ENCODE measurements around the gene UNC13C. TPM values are rescaled to one million over a fixed set of nuclear protein-coding genes. Genes with fewer than 3 reads are reported as not detected.

UNC13C gene
- total and polyA plus RNA-seq, 10 of the 15 experiments (the other 5 are each of a cell fraction or from before 2014, with no cell fraction given) = 9.9 to 81.3 (median 25.0) TPM

DNA sequence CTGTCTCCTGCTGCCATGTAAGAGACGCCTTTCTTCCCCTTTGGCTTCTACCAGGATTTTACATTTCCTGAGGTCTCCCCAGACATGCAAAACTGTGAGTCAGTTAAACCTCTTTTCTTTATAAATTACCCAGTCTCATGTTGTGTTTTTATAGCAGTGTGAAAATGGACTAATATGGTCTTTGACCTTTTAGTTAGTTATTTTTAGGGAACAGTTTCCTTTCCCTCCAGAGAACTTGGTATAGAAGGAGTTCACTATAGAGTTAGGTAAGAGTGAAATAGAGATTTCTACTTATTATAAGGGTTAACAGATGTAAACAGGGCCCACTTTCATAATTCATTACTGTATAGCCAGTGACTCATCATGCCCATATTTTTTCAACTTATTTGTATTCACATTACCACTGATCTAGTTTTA is 170.9 kb downstream of the UNC13C start:
- Histone ChIP-seq H3K4me1 (ENCODE audit: control insufficient read depth, insufficient read depth, low read length) (no peaks in the 10 kb centered on the region), H4K20me1 (ENCODE audit: control insufficient read depth, insufficient read depth) (no peaks in the 10 kb centered on the region), H2AFZ (ENCODE audit: control insufficient read depth, low read depth, low read length) (no peak overlapping the region), H3K9me3 (replicated peaks; ENCODE audit: control insufficient read depth, insufficient read depth, low read length) (no peaks in the 10 kb centered on the region), H3K27ac (ENCODE audit: control insufficient read depth, insufficient read depth) (no peak overlapping the region), H3K4me2 (ENCODE audit: control insufficient read depth, insufficient read depth) (no peak overlapping the region), H3K36me3 (ENCODE audit: control insufficient read depth in 2 of 2, insufficient read depth in 2 of 2, low read length in 1 of 2) (no peaks in the 10 kb centered on the region), H3K4me3 (no peak overlapping the region), H3K79me2 (ENCODE audit: control insufficient read depth, insufficient read depth, low read length) (no peaks in the 10 kb centered on the region), H3K27me3 (replicated peaks in 1 of 2; ENCODE audit: control insufficient read depth in 2 of 2, insufficient read depth in 2 of 2, low read length in 1 of 2) (no peaks in the 10 kb centered on the region), H3K9ac (ENCODE audit: control insufficient read depth, insufficient read depth, low read length) (no peak overlapping the region)
- 0% methylated on average over 1 of the region's 1 CpG for WGBS (ENCODE audit: insufficient coverage, insufficient replicate concordance, low lambda C conversion rate, missing lambda C conversion rate)
- no peak for FAIRE-seq
- DNase-seq (ENCODE audit: low read depth, low spot score) = no peak
- BruUV-seq (replicated peaks) = no TSS peak
- intact Hi-C loops (cut with micrococcal nuclease; ENCODE audit: unreplicated experiment) (loop anchor here (5.0 to 10.0 kb wide), 2 partner anchors 174 to 353 kb away; partner anchors contain the start of gene UNC13C), in situ Hi-C loops (cut with MboI) (no loop called here)
- ChIA-PET POLR2A (no interaction called here), SMC1A (ENCODE audit: uncharacterized antibody, unreplicated experiment) (interaction anchor here (0.8 to 4.7 kb wide), 10 partner anchors 8 to 367 kb away, joined by 3 to 48 read pairs (median 8); no protein-coding TSS in a partner anchor), CTCF (interaction anchor here (3.1 kb wide), 1 partner anchor 67 kb away, joined by 13 read pairs; no protein-coding TSS in a partner anchor), RAD21 (ENCODE audit: unreplicated experiment) (interaction anchor here (2.1 to 2.5 kb wide), 4 partner anchors 9 to 369 kb away, joined by 5 to 15 read pairs (median 10); no protein-coding TSS in a partner anchor)
- ATAC-seq = peak; percentile 72
- TF ChIP-seq SPI1 (IDR thresholded peaks at IDR 0.05; ENCODE audit: borderline replicate concordance, insufficient read depth, low read depth, low read length) (no peak), SKIL (IDR thresholded peaks at IDR 0.05; ENCODE audit: low read depth, poor library complexity, severe bottlenecking) (peak; percentile 63), JUNB (IDR thresholded peaks at IDR 0.05) (no peak), RELA (IDR thresholded peaks at IDR 0.05; ENCODE audit: borderline replicate concordance, partially characterized antibody) (no peak), MYB (IDR thresholded peaks at IDR 0.05; ENCODE audit: borderline replicate concordance, low read depth, low read length) (no peak), POLR2AphosphoS2 (IDR thresholded peaks at IDR 0.05; ENCODE audit: low read depth, low read length) (no peak), EP300 (IDR thresholded peaks at IDR 0.05; ENCODE audit: borderline replicate concordance in 1 of 2, control insufficient read depth in 1 of 2, low read depth in 2 of 2, low read length in 2 of 2) (peak in 1 of 2 experiments; percentile 43; a peak in 1 of 4 replicates), ZNF622 (IDR thresholded peaks at IDR 0.05) (no peak), EED (IDR thresholded peaks at IDR 0.05; ENCODE audit: low read depth) (no peak), ZZZ3 (IDR thresholded peaks at IDR 0.05; ENCODE audit: control insufficient read depth, insufficient read length, low read depth) (no peak), MTA2 (IDR thresholded peaks at IDR 0.05; ENCODE audit: low read depth) (peak; percentile 68), NFIC (IDR thresholded peaks at IDR 0.05; ENCODE audit: low read depth, low read length) (no peak), NR2F1 (conservative IDR thresholded peaks at IDR 0.05) (peak; percentile 71), PAX5 (IDR thresholded peaks at IDR 0.05; ENCODE audit: borderline replicate concordance, low read depth, low read length) (no peak), CREB1 (IDR thresholded peaks at IDR 0.05; ENCODE audit: low read depth) (no peak), BRCA1 (IDR thresholded peaks at IDR 0.05; ENCODE audit: low read depth, low read length) (no peak), CREM (IDR thresholded peaks at IDR 0.05; ENCODE audit: low read depth) (no peak), HDAC6 (IDR thresholded peaks at IDR 0.05; ENCODE audit: unreplicated experiment) (no peak), CEBPB (IDR thresholded peaks at IDR 0.05; ENCODE audit: borderline replicate concordance in 1 of 2, low read depth in 2 of 2, low read length in 2 of 2) (no peak)
- TF ChIP-seq, protein P1, sequence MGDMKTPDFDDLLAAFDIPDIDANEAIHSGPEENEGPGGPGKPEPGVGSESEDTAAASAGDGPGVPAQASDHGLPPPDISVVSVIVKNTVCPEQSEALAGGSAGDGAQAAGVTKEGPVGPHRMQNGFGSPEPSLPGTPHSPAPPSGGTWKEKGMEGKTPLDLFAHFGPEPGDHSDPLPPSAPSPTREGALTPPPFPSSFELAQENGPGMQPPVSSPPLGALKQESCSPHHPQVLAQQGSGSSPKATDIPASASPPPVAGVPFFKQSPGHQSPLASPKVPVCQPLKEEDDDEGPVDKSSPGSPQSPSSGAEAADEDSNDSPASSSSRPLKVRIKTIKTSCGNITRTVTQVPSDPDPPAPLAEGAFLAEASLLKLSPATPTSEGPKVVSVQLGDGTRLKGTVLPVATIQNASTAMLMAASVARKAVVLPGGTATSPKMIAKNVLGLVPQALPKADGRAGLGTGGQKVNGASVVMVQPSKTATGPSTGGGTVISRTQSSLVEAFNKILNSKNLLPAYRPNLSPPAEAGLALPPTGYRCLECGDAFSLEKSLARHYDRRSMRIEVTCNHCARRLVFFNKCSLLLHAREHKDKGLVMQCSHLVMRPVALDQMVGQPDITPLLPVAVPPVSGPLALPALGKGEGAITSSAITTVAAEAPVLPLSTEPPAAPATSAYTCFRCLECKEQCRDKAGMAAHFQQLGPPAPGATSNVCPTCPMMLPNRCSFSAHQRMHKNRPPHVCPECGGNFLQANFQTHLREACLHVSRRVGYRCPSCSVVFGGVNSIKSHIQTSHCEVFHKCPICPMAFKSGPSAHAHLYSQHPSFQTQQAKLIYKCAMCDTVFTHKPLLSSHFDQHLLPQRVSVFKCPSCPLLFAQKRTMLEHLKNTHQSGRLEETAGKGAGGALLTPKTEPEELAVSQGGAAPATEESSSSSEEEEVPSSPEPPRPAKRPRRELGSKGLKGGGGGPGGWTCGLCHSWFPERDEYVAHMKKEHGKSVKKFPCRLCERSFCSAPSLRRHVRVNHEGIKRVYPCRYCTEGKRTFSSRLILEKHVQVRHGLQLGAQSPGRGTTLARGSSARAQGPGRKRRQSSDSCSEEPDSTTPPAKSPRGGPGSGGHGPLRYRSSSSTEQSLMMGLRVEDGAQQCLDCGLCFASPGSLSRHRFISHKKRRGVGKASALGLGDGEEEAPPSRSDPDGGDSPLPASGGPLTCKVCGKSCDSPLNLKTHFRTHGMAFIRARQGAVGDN (IDR thresholded peaks at IDR 0.05) = 0 out of 2 replicates have a peak, but pooled peaks have one; percentile 41

Data from GM12878 (cell line).